Naive thymus-derived CD4-positive, alpha-beta T cell (primary cell): Measurements from ENCODE around the gene EXD3. TPM values are rescaled to one million over a fixed set of nuclear protein-coding genes. Genes with fewer than 3 reads are reported as not detected.

Source experiments
- ATAC-seq: fragments of 150-1000 bp; cut with Tn5 transposase; 2 replicates; pipeline ENCODE4 v1.10.0; 2021; ENCODE audit warnings: mild to moderate bottlenecking, moderate library complexity
- CTCF ChIA-PET: fragments of 350-600 bp; sonication (Branson Sonifier 250); formaldehyde crosslinking; loops from one replicate; lab custom pipeline; 2021; ENCODE audit warnings: antibody characterized with exemption; lab: Charles Lee
- POLR2A ChIA-PET: fragments of 350-600 bp; sonication (Branson Sonifier 250); formaldehyde crosslinking; loops from one replicate; lab custom pipeline; 2021; ENCODE audit warnings: antibody characterized with exemption, inconsistent platforms; lab: Charles Lee
- DNase-seq, 9 donors: peaks; one replicate each; pipeline versions ENCODE4 v3.0.0 to v3.0.0-alpha.2; 2020 to 2022; ENCODE audit warnings: mixed read lengths in 1 of 9
- H3K27ac ChIP-seq: one replicate; pipeline ENCODE4 v1.7.0; 2013; ENCODE audit warnings: mild to moderate bottlenecking, low read depth, low read length, moderate library complexity
- H3K27me3 ChIP-seq, 2 donors: one replicate each; pipeline ENCODE4 v1.7.0; 2013; ENCODE audit warnings: low read length in 2 of 2, mild to moderate bottlenecking in 2 of 2, moderate library complexity in 2 of 2; ENCODE audit not compliant: control insufficient read depth in 2 of 2, insufficient read depth in 2 of 2
- H3K36me3 ChIP-seq, 3 experiments: 1 replicate in 2 of 3; 2 replicates in 1 of 3; pipeline ENCODE4 v1.7.0; 2013; ENCODE audit warnings: low read length in 3 of 3, mild to moderate bottlenecking in 3 of 3, moderate library complexity in 1 of 3; ENCODE audit not compliant: insufficient read depth in 3 of 3, control insufficient read depth in 2 of 3
- H3K4me1 ChIP-seq, 2 donors: one replicate each; pipeline ENCODE4 v1.7.0; 2013; ENCODE audit warnings: low read length in 2 of 2, mild to moderate bottlenecking in 2 of 2, moderate library complexity in 1 of 2; ENCODE audit not compliant: control insufficient read depth in 2 of 2, insufficient read depth in 2 of 2
- H3K4me3 ChIP-seq: 2 replicates; pipeline ENCODE4 v1.7.0; 2013; ENCODE audit warnings: mild to moderate bottlenecking, low read length
- H3K9me3 ChIP-seq, 3 experiments: 1 replicate in 2 of 3; 2 replicates in 1 of 3; pipeline ENCODE4 v1.7.0; 2013; ENCODE audit warnings: low read length in 3 of 3; ENCODE audit not compliant: control insufficient read depth in 2 of 3
- H3K27ac Mint-ChIP-seq, 9 donors: one replicate each; pipeline ENCODE4 v1.8.0; 2020 to 2022; ENCODE audit warnings: mixed read lengths in 9 of 9, mild to moderate bottlenecking in 8 of 9, moderate library complexity in 5 of 9, inconsistent platforms in 2 of 9
- H3K27me3 Mint-ChIP-seq, 5 donors: one replicate each; pipeline ENCODE4 v1.8.0; 2021 to 2022; ENCODE audit warnings: mixed read lengths in 5 of 5, mild to moderate bottlenecking in 1 of 5
- H3K36me3 Mint-ChIP-seq, 5 donors: one replicate each; pipeline ENCODE4 v1.8.0; 2020 to 2022; ENCODE audit warnings: mixed read lengths in 5 of 5, mild to moderate bottlenecking in 3 of 5, inconsistent platforms in 1 of 5
- H3K4me1 Mint-ChIP-seq, 7 donors: one replicate each; pipeline ENCODE4 v1.8.0; 2020 to 2022; ENCODE audit warnings: mixed read lengths in 7 of 7, mild to moderate bottlenecking in 3 of 7, inconsistent platforms in 1 of 7
- H3K4me3 Mint-ChIP-seq, 10 donors: one replicate each; pipeline ENCODE4 v1.8.0; 2020 to 2022; ENCODE audit warnings: mild to moderate bottlenecking in 10 of 10, mixed read lengths in 10 of 10, moderate library complexity in 6 of 10, inconsistent platforms in 2 of 10
- H3K9me3 Mint-ChIP-seq, 11 donors: one replicate each; pipeline ENCODE4 v1.8.0; 2020 to 2022; ENCODE audit warnings: mixed read lengths in 11 of 11, mild to moderate bottlenecking in 4 of 11, inconsistent platforms in 1 of 11, moderate library complexity in 1 of 11
- intact Hi-C, 2 donors: fragments of 100-400 bp; cut with micrococcal nuclease; formaldehyde crosslinking; loops; one replicate each; pipeline ENCODE4 v1.15.1; 2023
- polyA plus RNA-seq, 2 donors: library from polyadenylated mRNA; unstranded; fragments of 300-500 nt; fragmentation: Illumina TruSeq; gene quantifications; one replicate each; pipeline ENCODE4 v1.2.3, GENCODE V29; 2021
- total RNA-seq, 6 experiments: library from RNA in 5 of 6; stranded (reverse) in 5 of 6; gene quantifications; 1 replicate in 5 of 6; 2 replicates in 1 of 6; pipeline ENCODE4 v1.2.3 and lab custom pipeline; 2021 to 2026

Gene EXD3
- total and polyA plus RNA-seq, 7 experiments from 2014 or later: 3.5 to 27.2 (median 23.4) TPM

DNA sequence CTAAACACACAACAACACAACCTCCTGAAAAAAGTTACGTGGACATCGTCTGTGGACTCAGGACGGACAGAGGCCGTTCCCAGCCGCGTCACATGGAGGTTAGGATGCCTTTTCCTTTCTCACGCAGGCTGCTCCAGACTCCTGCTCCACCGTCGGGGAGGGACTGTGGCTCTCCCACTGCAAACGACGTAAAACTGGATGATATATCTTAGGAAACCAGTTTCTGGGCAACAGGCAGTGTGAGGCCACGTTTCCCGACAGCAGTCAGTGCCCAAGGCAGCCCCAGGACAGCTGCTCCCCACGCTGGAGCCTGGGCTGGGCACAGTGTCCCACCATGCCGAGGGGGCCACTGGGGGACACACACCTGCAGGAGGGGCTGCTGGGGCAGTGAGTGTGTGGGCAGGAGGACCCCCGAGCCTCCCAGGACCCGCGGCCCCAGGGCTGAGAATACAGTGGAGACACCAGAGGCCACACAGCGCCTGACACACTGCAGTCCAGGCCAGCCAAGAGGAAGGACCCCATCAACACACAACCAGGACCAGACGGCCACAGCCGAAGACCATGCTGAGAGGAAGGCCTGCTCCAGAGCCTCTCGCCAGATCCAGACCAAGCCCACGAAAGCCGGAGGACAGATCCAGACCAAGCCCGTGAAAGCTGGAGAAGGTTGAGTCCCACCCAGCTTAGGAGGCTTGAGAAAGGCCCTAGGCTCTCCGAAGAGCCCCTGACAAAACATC is 26.2 kb downstream of the EXD3 start:
- intact Hi-C loops: no loop called here
- peaks cover 0 to 6% (median 0%) of the 10 kb centered on the region in 11 donors for H3K9me3 Mint-ChIP-seq
- ATAC-seq (no peak), DNase-seq (no peak)
- Histone ChIP-seq H3K36me3 (no peaks in the 10 kb centered on the region), H3K9me3 (no peaks in the 10 kb centered on the region), H3K27ac (no peak overlapping the region), H3K4me1 (no peaks in the 10 kb centered on the region), H3K4me3 (no peak overlapping the region), H3K27me3 (no peaks in the 10 kb centered on the region)
- peaks cover 0 to 25% (median 4%) of the 10 kb centered on the region in 5 donors for H3K36me3 Mint-ChIP-seq
- peaks cover 0 to 8% (median 4%) of the 10 kb centered on the region in 7 donors for H3K4me1 Mint-ChIP-seq
- no peak overlapping the region for H3K4me3 Mint-ChIP-seq
- CTCF ChIA-PET: interaction anchor here (0.8 kb wide), 1 partner anchor 49 kb away, joined by 3 read pairs; no protein-coding TSS in a partner anchor
- no peak overlapping the region for H3K27ac Mint-ChIP-seq
- POLR2A ChIA-PET: no interaction called here
- H3K27me3 Mint-ChIP-seq: no peaks in the 10 kb centered on the region

DNA sequence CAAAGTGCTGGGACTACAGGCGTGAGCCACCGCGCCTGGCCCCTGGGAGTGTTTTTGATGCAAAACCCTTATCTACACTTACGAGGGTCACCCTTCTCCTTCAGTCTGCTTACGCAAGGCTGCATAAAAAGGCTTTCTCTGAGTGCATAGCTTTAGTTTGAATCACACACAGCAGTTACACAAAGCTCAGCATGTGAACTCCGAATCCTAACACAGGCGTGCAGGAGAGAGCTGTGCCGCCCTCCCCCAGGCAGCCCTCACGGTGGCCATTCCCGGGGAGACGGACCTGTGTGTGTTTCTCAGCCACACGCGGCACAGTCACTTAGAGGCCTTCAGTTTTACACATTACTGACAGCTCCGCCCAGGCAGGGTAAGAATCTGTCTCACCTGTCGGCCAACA is 26.7 kb downstream of the EXD3 start:
- Mint-ChIP-seq H3K4me1 (peaks cover 0 to 8% (median 4%) of the 10 kb centered on the region in 7 donors), H3K4me3 (no peak overlapping the region), H3K27ac (no peak overlapping the region), H3K9me3 (peaks cover 0 to 6% (median 0%) of the 10 kb centered on the region in 11 donors), H3K27me3 (no peaks in the 10 kb centered on the region), H3K36me3 (peaks cover 0 to 25% (median 4%) of the 10 kb centered on the region in 5 donors)
- intact Hi-C loops: no loop called here
- POLR2A ChIA-PET: no interaction called here
- DNase-seq (no peak), ATAC-seq (no peak)
- CTCF ChIA-PET: interaction anchor here (0.8 kb wide), 1 partner anchor 50 kb away, joined by 3 read pairs; no protein-coding TSS in a partner anchor
- Histone ChIP-seq H3K27ac (no peak overlapping the region), H3K4me1 (no peaks in the 10 kb centered on the region), H3K27me3 (no peaks in the 10 kb centered on the region), H3K4me3 (no peak overlapping the region), H3K9me3 (no peaks in the 10 kb centered on the region), H3K36me3 (no peaks in the 10 kb centered on the region)

DNA sequence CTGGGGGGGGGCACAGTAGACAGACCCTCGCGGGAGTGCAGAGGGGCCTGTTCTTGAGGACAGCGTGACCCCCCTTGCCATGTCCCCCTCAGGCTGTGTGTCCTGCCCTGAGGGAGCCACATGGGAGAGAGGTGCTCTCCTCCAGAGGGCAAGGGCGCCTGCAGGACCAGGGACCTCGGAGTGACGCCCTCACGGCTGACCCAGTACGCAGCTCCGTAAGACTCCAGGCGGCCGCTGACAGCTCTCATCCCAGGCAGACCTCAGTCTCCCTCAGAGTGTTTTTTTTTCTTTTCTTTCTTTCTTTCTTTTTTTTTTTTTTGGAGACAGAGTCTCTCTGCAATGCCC is 27.3 kb downstream of the EXD3 start:
- no peaks in the 10 kb centered on the region for H3K9me3 ChIP-seq
- no peaks in the 10 kb centered on the region for H3K36me3 ChIP-seq
- H3K27me3 ChIP-seq: no peaks in the 10 kb centered on the region
- ATAC-seq (no peak), DNase-seq (no peak)
- H3K4me1 Mint-ChIP-seq: peaks cover 0 to 8% (median 4%) of the 10 kb centered on the region in 7 donors
- intact Hi-C loops: no loop called here
- POLR2A ChIA-PET: no interaction called here
- peaks cover 0 to 25% (median 4%) of the 10 kb centered on the region in 5 donors for H3K36me3 Mint-ChIP-seq
- no peak overlapping the region for H3K4me3 ChIP-seq
- H3K4me1 ChIP-seq: no peaks in the 10 kb centered on the region
- no peak overlapping the region for H3K4me3 Mint-ChIP-seq
- H3K27ac Mint-ChIP-seq: no peak overlapping the region
- H3K9me3 Mint-ChIP-seq: peaks cover 0 to 6% (median 0%) of the 10 kb centered on the region in 11 donors
- no peak overlapping the region for H3K27ac ChIP-seq
- H3K27me3 Mint-ChIP-seq: no peaks in the 10 kb centered on the region
- CTCF ChIA-PET: no interaction called here

DNA sequence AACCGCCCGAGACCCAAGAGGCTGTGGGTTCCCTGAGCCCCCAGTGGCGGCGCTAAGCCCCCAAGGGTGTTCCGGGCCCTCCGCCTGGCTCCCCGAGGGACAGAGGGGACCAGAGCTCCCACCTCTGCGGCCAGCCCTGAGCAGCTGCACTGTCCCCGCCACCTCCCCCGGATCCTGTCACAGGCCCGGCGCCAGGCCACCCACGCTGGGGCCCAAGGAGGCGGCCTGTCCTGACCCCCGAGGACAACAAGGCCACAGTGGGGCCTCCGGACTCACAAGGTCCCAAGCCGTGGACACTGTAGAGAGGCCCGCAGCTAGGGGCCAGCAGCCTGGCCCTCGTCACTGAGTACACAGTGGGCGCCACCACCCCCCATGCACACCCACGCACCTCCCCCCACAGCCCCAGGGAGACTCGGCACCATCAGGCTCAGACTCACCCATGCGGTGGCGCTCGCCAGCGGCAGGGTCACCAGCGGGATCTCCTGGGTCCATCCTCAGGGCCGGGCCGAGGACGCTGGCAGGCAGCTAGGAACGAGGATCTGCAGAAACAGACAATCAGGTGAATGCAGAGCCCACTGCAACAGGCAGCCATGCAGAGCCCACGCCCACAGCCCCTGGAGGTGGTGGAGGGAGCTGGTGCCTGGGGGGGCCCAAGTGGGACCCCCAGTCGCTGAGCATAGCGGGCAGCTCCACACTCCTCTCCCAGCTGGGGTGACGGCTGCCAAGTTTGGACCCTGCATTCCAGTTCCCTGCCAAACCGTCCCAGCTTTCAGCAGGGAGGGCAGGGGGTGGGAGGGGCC is 27.9 kb downstream of the EXD3 start:
- H3K9me3 ChIP-seq: no peaks in the 10 kb centered on the region
- ChIA-PET POLR2A (no interaction called here), CTCF (no interaction called here)
- Mint-ChIP-seq H3K27me3 (no peaks in the 10 kb centered on the region), H3K27ac (no peak overlapping the region), H3K36me3 (peaks cover 0 to 22% (median 8%) of the 10 kb centered on the region in 5 donors), H3K9me3 (peaks cover 0 to 6% (median 0%) of the 10 kb centered on the region in 11 donors), H3K4me1 (peaks cover 3 to 11% (median 6%) of the 10 kb centered on the region in 7 donors), H3K4me3 (no peak overlapping the region)
- DNase-seq (no peak), ATAC-seq (no peak)
- H3K4me3 ChIP-seq: no peak overlapping the region
- no peaks in the 10 kb centered on the region for H3K27me3 ChIP-seq
- H3K27ac ChIP-seq: no peak overlapping the region
- intact Hi-C loops: no loop called here
- no peaks in the 10 kb centered on the region for H3K4me1 ChIP-seq
- no peaks in the 10 kb centered on the region for H3K36me3 ChIP-seq

DNA sequence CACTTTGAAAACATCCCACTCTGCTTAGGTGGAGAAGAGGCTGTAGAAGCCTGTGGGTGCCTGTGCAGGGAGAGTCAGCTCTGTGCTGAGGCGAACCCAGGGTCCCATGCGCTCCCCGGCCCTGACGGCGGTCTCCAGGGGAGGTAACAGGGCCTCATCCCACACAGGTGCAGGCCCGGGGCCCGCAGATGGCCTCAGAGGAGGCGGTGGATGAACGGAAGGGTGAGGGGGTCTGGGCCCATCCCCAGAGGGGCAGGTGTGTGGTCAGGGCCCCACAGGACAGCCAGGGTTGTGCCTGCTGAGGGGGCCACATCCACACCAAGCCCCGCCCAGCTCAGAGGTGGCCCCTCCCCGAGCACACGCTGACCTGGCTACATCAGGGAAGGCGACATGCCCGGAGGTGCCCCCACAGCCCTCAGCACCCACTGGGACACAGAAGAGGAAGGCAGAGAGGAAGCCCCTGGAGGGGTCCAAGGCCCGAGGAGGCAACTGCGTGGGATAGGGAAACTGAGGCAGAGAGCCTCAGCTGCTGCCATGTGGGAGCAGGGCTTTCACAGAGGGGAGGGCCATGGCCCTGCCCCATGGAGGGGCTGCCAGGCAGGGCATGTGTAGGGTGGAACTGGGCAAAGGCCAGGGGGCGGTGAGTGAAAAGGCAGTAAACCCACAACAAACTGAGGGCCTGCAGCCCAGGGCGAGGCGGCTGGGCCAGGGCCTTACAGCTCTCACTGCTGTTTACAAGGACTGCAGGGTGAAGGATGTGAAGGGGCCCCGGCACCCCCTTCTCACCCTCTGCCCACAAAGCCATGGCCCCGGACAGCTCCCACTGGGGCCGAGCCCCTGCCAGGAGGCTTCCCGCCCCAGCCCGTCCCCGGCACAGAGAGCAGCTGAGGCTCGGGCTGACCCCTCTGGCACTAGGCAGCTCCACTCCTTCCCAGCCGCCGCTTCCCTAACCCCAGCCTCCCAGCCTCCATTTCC is 29.5 kb downstream of the EXD3 start:
- intact Hi-C loops: no loop called here
- no peaks in the 10 kb centered on the region for H3K9me3 ChIP-seq
- no peaks in the 10 kb centered on the region for H3K4me1 ChIP-seq
- H3K27ac ChIP-seq: no peak overlapping the region
- peaks cover 0 to 8% (median 4%) of the 10 kb centered on the region in 7 donors for H3K4me1 Mint-ChIP-seq
- DNase-seq (no peak), ATAC-seq (no peak)
- H3K27me3 ChIP-seq: no peaks in the 10 kb centered on the region
- H3K36me3 ChIP-seq: no peaks in the 10 kb centered on the region
- H3K27me3 Mint-ChIP-seq: no peaks in the 10 kb centered on the region
- H3K36me3 Mint-ChIP-seq: peaks cover 0 to 14% (median 7%) of the 10 kb centered on the region in 5 donors
- POLR2A ChIA-PET: no interaction called here
- CTCF ChIA-PET: no interaction called here
- no peak overlapping the region for H3K4me3 Mint-ChIP-seq
- H3K4me3 ChIP-seq: no peak overlapping the region
- peaks cover 0 to 4% (median 0%) of the 10 kb centered on the region in 11 donors for H3K9me3 Mint-ChIP-seq
- H3K27ac Mint-ChIP-seq: no peak overlapping the region
